ENCODE measurements around the gene PDE12.

- TF ChIP-seq ELF4 (IDR thresholded peaks at IDR 0.05), result no peak
- TF ChIP-seq FOXA1 (IDR thresholded peaks at IDR 0.05), result no peak
- no peak for TF ChIP-seq TARDBP (IDR thresholded peaks at IDR 0.05)
- no peak for TF ChIP-seq FOXM1 (IDR thresholded peaks at IDR 0.05; ENCODE audit: borderline replicate concordance)
- TF ChIP-seq FOXK2 (IDR thresholded peaks at IDR 0.05), result no peak
- TF ChIP-seq L3MBTL2 (conservative IDR thresholded peaks at IDR 0.05), result no peak
- TF ChIP-seq NFRKB (IDR thresholded peaks at IDR 0.05), result no peak
- no peak for TF ChIP-seq SP1 (IDR thresholded peaks at IDR 0.05)
- no peak for TF ChIP-seq SUZ12 (IDR thresholded peaks at IDR 0.05)
- no peak for TF ChIP-seq ARNT (IDR thresholded peaks at IDR 0.05)
These were observed 3.5 kb downstream of the PDE12 start for GRCh38 chr3:57559526-57559925.

Data from HEK293T (cell line).